ENCODE results near the gene DENND10. TPM values are rescaled to one million over a fixed set of nuclear protein-coding genes. Genes with fewer than 3 reads are reported as not detected.

DENND10 gene
- total and polyA plus RNA-seq, 2 donors (not counting 3 experiments of a cell fraction or from before 2014, with no cell fraction given): 39.1 to 50.1 TPM

DNA sequence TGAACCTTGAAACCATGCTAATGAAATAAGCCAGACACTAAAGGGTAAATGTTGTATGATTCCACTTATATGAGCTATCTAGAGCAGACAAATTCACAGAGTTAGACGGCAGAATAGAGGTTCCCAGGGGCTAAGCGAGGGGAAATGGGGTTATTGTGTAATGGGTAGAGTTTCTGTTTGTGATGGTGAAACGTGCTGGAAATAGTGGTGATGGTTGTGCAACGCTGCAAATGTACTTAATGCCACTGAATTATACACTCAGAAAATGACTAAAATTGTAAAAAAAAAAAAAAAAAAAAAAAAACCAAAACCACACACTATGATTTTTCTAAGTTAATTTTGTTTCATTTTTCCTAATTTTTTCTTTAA is 31.6 kb downstream of the DENND10 start:
- no peak overlapping the region for H2AFZ ChIP-seq (ENCODE audit: low read depth, low read length)
- dilution Hi-C loops (cut with MboI; ENCODE audit: extremely low pct_ligation_motif_present, low sequenced_read_pairs): no loop called here
- no peak for DNase-seq (ENCODE audit: low read depth, low spot score)

More for the DNA sequence above, 31.6 kb downstream of the DENND10 start:
- peaks cover 8 to 17% of the 10 kb centered on the region in 2 experiments for H3K36me3 ChIP-seq (ENCODE audit: control insufficient read depth in 2 of 2, extremely low read depth in 1 of 2, insufficient read depth in 2 of 2, low read length in 2 of 2)
- peaks cover 8% of the 10 kb centered on the region for H3K4me1 ChIP-seq (ENCODE audit: control insufficient read depth, extremely low read depth, insufficient read depth, low read length)
- H3K27me3 ChIP-seq (ENCODE audit: control insufficient read depth in 2 of 2, insufficient read depth in 2 of 2, low read length in 2 of 2): no peaks in the 10 kb centered on the region
- TF ChIP-seq EZH2 (IDR thresholded peaks at IDR 0.05; ENCODE audit: borderline replicate concordance, low read depth, low read length, severe bottlenecking): no peak
- TF ChIP-seq, protein P1, sequence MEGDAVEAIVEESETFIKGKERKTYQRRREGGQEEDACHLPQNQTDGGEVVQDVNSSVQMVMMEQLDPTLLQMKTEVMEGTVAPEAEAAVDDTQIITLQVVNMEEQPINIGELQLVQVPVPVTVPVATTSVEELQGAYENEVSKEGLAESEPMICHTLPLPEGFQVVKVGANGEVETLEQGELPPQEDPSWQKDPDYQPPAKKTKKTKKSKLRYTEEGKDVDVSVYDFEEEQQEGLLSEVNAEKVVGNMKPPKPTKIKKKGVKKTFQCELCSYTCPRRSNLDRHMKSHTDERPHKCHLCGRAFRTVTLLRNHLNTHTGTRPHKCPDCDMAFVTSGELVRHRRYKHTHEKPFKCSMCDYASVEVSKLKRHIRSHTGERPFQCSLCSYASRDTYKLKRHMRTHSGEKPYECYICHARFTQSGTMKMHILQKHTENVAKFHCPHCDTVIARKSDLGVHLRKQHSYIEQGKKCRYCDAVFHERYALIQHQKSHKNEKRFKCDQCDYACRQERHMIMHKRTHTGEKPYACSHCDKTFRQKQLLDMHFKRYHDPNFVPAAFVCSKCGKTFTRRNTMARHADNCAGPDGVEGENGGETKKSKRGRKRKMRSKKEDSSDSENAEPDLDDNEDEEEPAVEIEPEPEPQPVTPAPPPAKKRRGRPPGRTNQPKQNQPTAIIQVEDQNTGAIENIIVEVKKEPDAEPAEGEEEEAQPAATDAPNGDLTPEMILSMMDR (IDR thresholded peaks at IDR 0.05; ENCODE audit: extremely low read depth in 1 of 2, insufficient read depth in 1 of 2, low read depth in 1 of 2, low read length in 2 of 2): no peak
- TF ChIP-seq FOS (IDR thresholded peaks at IDR 0.05; ENCODE audit: borderline replicate concordance, insufficient read depth, low read length): no peak
- TF ChIP-seq, protein P2, sequence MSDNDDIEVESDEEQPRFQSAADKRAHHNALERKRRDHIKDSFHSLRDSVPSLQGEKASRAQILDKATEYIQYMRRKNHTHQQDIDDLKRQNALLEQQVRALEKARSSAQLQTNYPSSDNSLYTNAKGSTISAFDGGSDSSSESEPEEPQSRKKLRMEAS (IDR thresholded peaks at IDR 0.05; ENCODE audit: insufficient read depth, insufficient read length): no peak
- TF ChIP-seq JUN (IDR thresholded peaks at IDR 0.05; ENCODE audit: borderline replicate concordance, insufficient read depth, insufficient read length, low read depth): no peak
- no peak for TF ChIP-seq GATA2 (IDR thresholded peaks at IDR 0.05; ENCODE audit: insufficient read depth, insufficient read length, low read depth, low read length)
- BruUV-seq (replicated peaks): no TSS peak
- ChIA-PET POLR2A (no interaction called here), CTCF (interaction anchor here (0.6 to 1.1 kb wide), 3 partner anchors 26 to 310 kb away, joined by 3 to 6 read pairs (median 3); no protein-coding TSS in a partner anchor)
- intact Hi-C loops (cut with micrococcal nuclease): loop anchor here (5.0 kb wide), 2 partner anchors 312 to 357 kb away; no protein-coding TSS in a partner anchor
- no peaks in the 10 kb centered on the region for H3K9me3 ChIP-seq (replicated peaks; ENCODE audit: control insufficient read depth, insufficient read depth, low read length)
- no peak overlapping the region for H3K9ac ChIP-seq (replicated peaks; ENCODE audit: extremely low read depth, insufficient read depth, low read length)
- no peaks in the 10 kb centered on the region for H3K79me2 ChIP-seq (ENCODE audit: control insufficient read depth, insufficient read depth, low read length)
- no peak overlapping the region for H3K27ac ChIP-seq (ENCODE audit: insufficient read depth, low read depth, low read length)
- no peak for FAIRE-seq
- H3K9me1 ChIP-seq (replicated peaks; ENCODE audit: control insufficient read depth, extremely low read depth, insufficient read depth, low read length): no peaks in the 10 kb centered on the region
- H3K4me3 ChIP-seq (replicated peaks in 1 of 3; ENCODE audit: insufficient read depth in 1 of 3, low read depth in 1 of 3, low read length in 3 of 3): no peak overlapping the region
- H4K20me1 ChIP-seq (replicated peaks; ENCODE audit: control insufficient read depth, extremely low read depth, insufficient read depth, low read length): no peaks in the 10 kb centered on the region
- no peak overlapping the region for H3K4me2 ChIP-seq (ENCODE audit: insufficient read depth, low read length)
